ENCODE measurements around the gene NELFCD.
A peak's percentile ranks its signal among the peaks of the same experiment; 100 is the strongest.

NELFCD gene

DNA sequence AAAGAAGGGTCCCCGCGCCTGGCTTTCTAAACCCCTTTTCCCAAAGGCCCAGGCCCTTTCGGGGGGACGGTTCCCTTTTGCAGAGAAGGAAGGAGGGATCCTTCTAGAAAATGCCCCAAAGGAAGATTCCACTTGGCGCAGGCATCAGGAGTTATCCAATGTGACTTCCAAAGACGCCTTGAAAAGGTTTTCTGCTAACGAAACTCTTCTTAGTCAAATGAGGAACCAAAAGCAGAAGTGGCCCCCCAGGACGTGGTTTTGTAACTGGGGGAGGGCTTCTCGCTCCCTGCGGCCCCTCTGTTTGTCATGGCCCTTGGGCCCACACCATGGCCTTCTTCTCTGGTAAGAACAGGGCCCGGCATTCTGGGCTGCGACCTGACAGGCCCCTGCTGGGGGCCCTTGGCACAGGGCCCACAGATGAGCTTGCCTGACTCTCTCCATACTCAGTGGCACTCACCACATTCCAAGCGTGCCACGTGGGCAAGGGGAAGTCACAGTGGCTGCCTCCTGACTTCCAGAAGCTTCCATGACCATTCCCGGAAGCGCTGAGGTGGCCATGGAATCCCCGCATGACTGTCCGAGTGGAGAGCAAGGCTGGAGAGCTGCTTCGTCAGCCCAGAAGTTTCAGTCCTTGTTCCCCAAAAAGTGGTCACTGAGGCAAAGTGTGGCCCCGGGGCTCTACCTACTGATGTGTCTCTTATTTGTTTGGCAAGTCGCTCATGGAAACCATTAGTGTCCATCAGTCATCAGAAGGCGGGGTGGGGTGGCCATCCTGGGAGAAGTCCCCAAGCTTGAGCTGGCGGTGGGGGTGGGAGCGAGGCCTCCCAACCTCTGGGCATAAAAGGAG, 26.8 kb downstream of the NELFCD start:
- H3K4me1 ChIP-seq (ENCODE audit: low read length) = peaks cover 33% of the 10 kb centered on the region
- peaks cover 23% of the 10 kb centered on the region for H3F3A ChIP-seq (ENCODE audit: insufficient read depth, low read length)
- DNase-seq = no peak
- H3K79me2 ChIP-seq (ENCODE audit: low read length) = no peaks in the 10 kb centered on the region
- no peaks in the 10 kb centered on the region for H3K9me3 ChIP-seq (replicated peaks; ENCODE audit: insufficient read depth, low read length)
- H3K4me2 ChIP-seq (ENCODE audit: low read depth, low read length) = peak overlapping the region; percentile 96; the same call in 1 of the 2 replicates
- H3K9me2 ChIP-seq (replicated peaks; ENCODE audit: insufficient read depth, low read length) = no peaks in the 10 kb centered on the region
- no peaks in the 10 kb centered on the region for H3K36me3 ChIP-seq (replicated peaks; ENCODE audit: insufficient read depth, low read length)
- no peaks in the 10 kb centered on the region for H4K20me1 ChIP-seq (ENCODE audit: insufficient read depth, low read length)
- H3K9ac ChIP-seq (ENCODE audit: low read length) = no peak overlapping the region
- H2AFZ ChIP-seq (ENCODE audit: low read length) = 0 out of 2 replicates have a peak overlapping the region, but pooled peaks have one; percentile 29
- TF ChIP-seq EZH2phosphoT487 (IDR thresholded peaks at IDR 0.05; ENCODE audit: low read length) (no peak), EZH2 (optimal IDR thresholded peaks at IDR 0.05; ENCODE audit: low read depth, low read length) (no peak)
- TF ChIP-seq, protein P1, sequence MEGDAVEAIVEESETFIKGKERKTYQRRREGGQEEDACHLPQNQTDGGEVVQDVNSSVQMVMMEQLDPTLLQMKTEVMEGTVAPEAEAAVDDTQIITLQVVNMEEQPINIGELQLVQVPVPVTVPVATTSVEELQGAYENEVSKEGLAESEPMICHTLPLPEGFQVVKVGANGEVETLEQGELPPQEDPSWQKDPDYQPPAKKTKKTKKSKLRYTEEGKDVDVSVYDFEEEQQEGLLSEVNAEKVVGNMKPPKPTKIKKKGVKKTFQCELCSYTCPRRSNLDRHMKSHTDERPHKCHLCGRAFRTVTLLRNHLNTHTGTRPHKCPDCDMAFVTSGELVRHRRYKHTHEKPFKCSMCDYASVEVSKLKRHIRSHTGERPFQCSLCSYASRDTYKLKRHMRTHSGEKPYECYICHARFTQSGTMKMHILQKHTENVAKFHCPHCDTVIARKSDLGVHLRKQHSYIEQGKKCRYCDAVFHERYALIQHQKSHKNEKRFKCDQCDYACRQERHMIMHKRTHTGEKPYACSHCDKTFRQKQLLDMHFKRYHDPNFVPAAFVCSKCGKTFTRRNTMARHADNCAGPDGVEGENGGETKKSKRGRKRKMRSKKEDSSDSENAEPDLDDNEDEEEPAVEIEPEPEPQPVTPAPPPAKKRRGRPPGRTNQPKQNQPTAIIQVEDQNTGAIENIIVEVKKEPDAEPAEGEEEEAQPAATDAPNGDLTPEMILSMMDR (IDR thresholded peaks at IDR 0.05; ENCODE audit: low read length) = no peak
- no peaks in the 10 kb centered on the region for H3K27me3 ChIP-seq (replicated peaks; ENCODE audit: insufficient read depth, low read length)
- peak overlapping the region; percentile 67; the same call in 1 of the 2 replicates for H3K4me3 ChIP-seq (ENCODE audit: low read length)
- H3K27ac ChIP-seq (ENCODE audit: low read length) = no peak overlapping the region

DNA sequence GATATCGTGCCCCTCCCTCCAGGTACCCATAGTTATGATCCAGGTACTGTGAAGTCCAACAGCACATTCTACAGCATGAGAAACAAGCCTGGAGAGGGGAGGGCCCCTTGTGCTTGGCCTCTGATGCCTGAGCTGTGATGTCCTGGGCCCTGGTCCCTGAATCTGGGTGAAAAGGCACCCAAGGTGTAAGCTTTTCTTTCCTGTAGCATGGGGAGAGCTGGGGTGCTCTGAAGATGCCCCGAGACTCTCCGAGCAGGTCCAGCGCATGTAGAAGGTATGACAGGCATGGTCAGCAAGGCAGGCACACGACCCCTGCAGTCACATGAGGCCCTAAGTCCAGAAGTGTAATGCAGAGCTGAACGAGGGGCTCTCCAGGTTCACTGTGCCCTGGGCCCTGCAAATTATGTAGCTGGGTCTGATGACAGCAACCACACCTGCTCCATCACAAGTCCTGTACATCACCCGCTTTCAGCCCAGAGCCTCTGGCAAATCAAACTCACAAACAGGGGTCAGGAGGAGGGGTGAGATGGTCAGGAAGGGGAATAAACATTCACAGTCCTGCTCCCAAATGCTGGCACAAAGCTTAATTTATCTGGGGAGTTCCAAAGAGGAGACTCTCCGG, 27.8 kb downstream of the NELFCD start:
- no peak for DNase-seq
- Histone ChIP-seq H3K36me3 (replicated peaks; ENCODE audit: insufficient read depth, low read length) (no peaks in the 10 kb centered on the region), H3K27me3 (replicated peaks; ENCODE audit: insufficient read depth, low read length) (no peaks in the 10 kb centered on the region), H3K4me1 (ENCODE audit: low read length) (peaks cover 31% of the 10 kb centered on the region), H3K9me2 (replicated peaks; ENCODE audit: insufficient read depth, low read length) (no peaks in the 10 kb centered on the region), H3F3A (ENCODE audit: insufficient read depth, low read length) (peaks cover 23% of the 10 kb centered on the region), H3K4me2 (ENCODE audit: low read depth, low read length) (no peak overlapping the region), H2AFZ (ENCODE audit: low read length) (no peak overlapping the region), H3K79me2 (ENCODE audit: low read length) (no peaks in the 10 kb centered on the region), H3K4me3 (ENCODE audit: low read length) (no peak overlapping the region), H3K27ac (ENCODE audit: low read length) (no peak overlapping the region), H3K9me3 (replicated peaks; ENCODE audit: insufficient read depth, low read length) (no peaks in the 10 kb centered on the region), H3K9ac (ENCODE audit: low read length) (no peak overlapping the region), H4K20me1 (ENCODE audit: insufficient read depth, low read length) (no peaks in the 10 kb centered on the region)
- TF ChIP-seq EZH2 (optimal IDR thresholded peaks at IDR 0.05; ENCODE audit: low read depth, low read length) (no peak), EZH2phosphoT487 (IDR thresholded peaks at IDR 0.05; ENCODE audit: low read length) (no peak)
- TF ChIP-seq, protein P1 (IDR thresholded peaks at IDR 0.05; ENCODE audit: low read length) = no peak

DNA sequence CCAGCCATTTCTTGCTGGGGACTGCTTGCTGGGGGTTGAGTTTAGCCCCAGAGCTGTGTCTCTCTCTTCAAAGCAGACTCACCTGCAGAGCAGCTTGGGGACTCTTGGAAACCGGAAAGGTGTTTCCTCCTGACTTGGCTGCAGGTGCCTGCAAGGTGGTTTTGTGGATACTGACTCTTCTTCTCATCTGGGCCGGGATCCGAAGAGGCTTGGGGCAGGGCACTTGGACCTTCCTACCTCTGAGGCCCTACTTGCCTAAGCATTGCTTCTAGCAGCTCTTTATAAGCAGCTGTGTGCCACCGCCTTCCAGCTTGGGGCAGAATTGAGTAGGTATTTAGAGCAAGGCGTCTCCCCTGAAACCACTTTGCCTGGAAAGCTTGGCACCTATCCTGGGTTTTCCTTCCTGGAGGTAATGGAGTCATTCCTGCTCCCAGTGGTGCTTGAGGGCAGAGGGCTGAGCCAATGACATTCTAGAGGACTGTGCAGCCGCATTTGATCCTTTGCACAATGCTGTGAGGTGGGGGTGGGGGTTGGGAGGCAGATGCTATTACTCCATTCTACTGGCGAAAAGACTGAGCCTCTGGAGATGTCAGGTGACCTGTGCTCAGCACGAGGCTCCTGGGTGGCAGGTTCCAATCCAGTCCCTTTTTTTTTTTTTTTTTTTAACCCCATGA, 29.4 kb downstream of the NELFCD start:
- H3K9ac ChIP-seq (ENCODE audit: low read length) = no peak overlapping the region
- peaks cover 16% of the 10 kb centered on the region for H3K4me1 ChIP-seq (ENCODE audit: low read length)
- DNase-seq = no peak
- no peak overlapping the region for H2AFZ ChIP-seq (ENCODE audit: low read length)
- H3K36me3 ChIP-seq (replicated peaks; ENCODE audit: insufficient read depth, low read length) = no peaks in the 10 kb centered on the region
- H3F3A ChIP-seq (ENCODE audit: insufficient read depth, low read length) = peaks cover 8% of the 10 kb centered on the region
- TF ChIP-seq EZH2phosphoT487 (IDR thresholded peaks at IDR 0.05; ENCODE audit: low read length) (no peak), EZH2 (optimal IDR thresholded peaks at IDR 0.05; ENCODE audit: low read depth, low read length) (no peak)
- TF ChIP-seq, protein P1 (IDR thresholded peaks at IDR 0.05; ENCODE audit: low read length) = no peak
- no peak overlapping the region for H3K4me2 ChIP-seq (ENCODE audit: low read depth, low read length)
- no peak overlapping the region for H3K4me3 ChIP-seq (ENCODE audit: low read length)
- H3K79me2 ChIP-seq (ENCODE audit: low read length) = no peaks in the 10 kb centered on the region
- no peaks in the 10 kb centered on the region for H3K27me3 ChIP-seq (replicated peaks; ENCODE audit: insufficient read depth, low read length)
- H4K20me1 ChIP-seq (ENCODE audit: insufficient read depth, low read length) = no peaks in the 10 kb centered on the region
- no peaks in the 10 kb centered on the region for H3K9me3 ChIP-seq (replicated peaks; ENCODE audit: insufficient read depth, low read length)
- no peaks in the 10 kb centered on the region for H3K9me2 ChIP-seq (replicated peaks; ENCODE audit: insufficient read depth, low read length)
- H3K27ac ChIP-seq (ENCODE audit: low read length) = no peak overlapping the region
